Thoracic aorta (tissue), 2 donors: ENCODE results near the gene KLC4. TPM values are rescaled to one million over a fixed set of nuclear protein-coding genes. Genes with fewer than 3 reads are reported as not detected.
"Not testable (repeated sequence)": the region's sequence is repeated elsewhere in the genome, so short reads cannot be mapped to it uniquely, and the experiment has no call there.

ENCODE experiments used
- ATAC-seq: fragments of 150-250 bp; one replicate; pipeline ENCODE4 v1.8.0; 2017; ENCODE audit warnings: low read depth; ENCODE audit not compliant: insufficient number of reproducible peaks, low FRiP score
- DNase-seq: peaks from one replicate; pipeline ENCODE4 v3.0.0-alpha.2; 2020; ENCODE audit warnings: low spot score
- H3K27ac ChIP-seq, 2 donors: fragments of 200-600 bp; sonication (generic); 1 replicate in 1 of 2; 2 replicates in 1 of 2; pipeline ENCODE4 v1.5.1; 2016; ENCODE audit warnings: mild to moderate bottlenecking in 2 of 2, moderate library complexity in 2 of 2
- H3K27me3 ChIP-seq: fragments of 200-600 bp; sonication (generic); replicated peaks from 2 replicates; pipeline ENCODE4 v1.6.0; 2016; ENCODE audit warnings: mild to moderate bottlenecking; ENCODE audit not compliant: insufficient read depth
- H3K36me3 ChIP-seq: fragments of 200-600 bp; sonication (generic); one replicate; pipeline ENCODE4 v1.5.1; 2016
- H3K4me1 ChIP-seq, 2 donors: fragments of 200-600 bp; sonication (generic); 1 replicate in 1 of 2; 2 replicates in 1 of 2; pipeline versions ENCODE4 v1.5.1 to v1.6.0; 2016; ENCODE audit warnings: low read depth in 2 of 2, mild to moderate bottlenecking in 1 of 2; ENCODE audit not compliant: control insufficient read depth in 1 of 2
- H3K4me3 ChIP-seq: fragments of 200-600 bp; sonication (generic); 2 replicates; pipeline ENCODE4 v1.5.1; 2016; ENCODE audit warnings: mild to moderate bottlenecking
- H3K9me3 ChIP-seq: fragments of 200-600 bp; sonication (generic); 2 replicates; pipeline ENCODE4 v1.5.1; 2016
- total RNA-seq, 2 donors: library from RNA; depleted of rRNA; stranded (reverse); fragments of >200 nt; gene quantifications; one replicate each; pipeline versions ENCODE4 v1.1.0 to v1.2.3, GENCODE V29; 2016
- TF ChIP-seq, protein P1 (sequence below): fragments of 200-600 bp; sonication (generic); IDR thresholded peaks from one replicate; pipeline ENCODE4 v1.5.1; 2019; ENCODE audit warnings: antibody characterized with exemption

Gene KLC4
- total RNA-seq, 2 donors from 2014 or later: 22.9 to 33.5 TPM

DNA sequence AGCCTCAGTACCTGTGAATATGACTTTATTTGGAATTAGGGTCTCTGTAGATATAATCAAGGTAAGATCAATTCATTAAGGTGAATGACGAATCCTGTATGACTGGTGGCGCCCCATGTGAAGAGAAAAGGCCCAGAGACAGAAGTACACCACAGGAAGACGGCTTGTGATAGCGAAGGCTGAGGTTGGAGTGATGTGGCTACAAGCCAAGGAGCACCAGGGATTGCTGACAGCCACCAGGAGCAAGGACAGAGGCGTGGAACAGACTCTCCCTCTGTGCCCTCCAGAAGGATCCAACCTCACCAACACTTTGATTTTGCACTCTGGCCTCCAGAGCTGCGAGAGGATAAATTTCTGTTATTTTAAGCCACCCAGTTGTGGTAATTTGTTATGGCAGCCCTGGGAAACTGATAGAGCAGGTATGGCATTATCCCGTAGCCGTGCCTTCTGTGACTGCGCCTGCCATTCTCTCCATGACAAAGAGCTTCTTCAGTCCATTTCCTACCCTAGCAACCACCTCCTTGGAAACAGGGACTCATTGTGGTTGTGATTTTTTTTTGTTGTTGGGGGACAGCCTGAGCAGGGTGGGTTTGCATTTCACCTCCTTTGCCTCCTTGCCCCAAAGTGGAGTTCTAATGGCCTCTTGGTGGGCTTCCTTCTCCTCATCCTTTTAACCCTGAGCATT lies 46.2 kb downstream of the KLC4 start:
- no peak overlapping the region for H3K4me3 ChIP-seq
- DNase-seq (no peak), ATAC-seq (no peak)
- no peak overlapping the region for H3K27ac ChIP-seq
- H3K36me3 ChIP-seq: no peaks in the 10 kb centered on the region
- H3K27me3 ChIP-seq: no peaks in the 10 kb centered on the region
- no peaks in the 10 kb centered on the region for H3K9me3 ChIP-seq
- H3K4me1 ChIP-seq: no peaks in the 10 kb centered on the region
- TF ChIP-seq, protein P1, sequence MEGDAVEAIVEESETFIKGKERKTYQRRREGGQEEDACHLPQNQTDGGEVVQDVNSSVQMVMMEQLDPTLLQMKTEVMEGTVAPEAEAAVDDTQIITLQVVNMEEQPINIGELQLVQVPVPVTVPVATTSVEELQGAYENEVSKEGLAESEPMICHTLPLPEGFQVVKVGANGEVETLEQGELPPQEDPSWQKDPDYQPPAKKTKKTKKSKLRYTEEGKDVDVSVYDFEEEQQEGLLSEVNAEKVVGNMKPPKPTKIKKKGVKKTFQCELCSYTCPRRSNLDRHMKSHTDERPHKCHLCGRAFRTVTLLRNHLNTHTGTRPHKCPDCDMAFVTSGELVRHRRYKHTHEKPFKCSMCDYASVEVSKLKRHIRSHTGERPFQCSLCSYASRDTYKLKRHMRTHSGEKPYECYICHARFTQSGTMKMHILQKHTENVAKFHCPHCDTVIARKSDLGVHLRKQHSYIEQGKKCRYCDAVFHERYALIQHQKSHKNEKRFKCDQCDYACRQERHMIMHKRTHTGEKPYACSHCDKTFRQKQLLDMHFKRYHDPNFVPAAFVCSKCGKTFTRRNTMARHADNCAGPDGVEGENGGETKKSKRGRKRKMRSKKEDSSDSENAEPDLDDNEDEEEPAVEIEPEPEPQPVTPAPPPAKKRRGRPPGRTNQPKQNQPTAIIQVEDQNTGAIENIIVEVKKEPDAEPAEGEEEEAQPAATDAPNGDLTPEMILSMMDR: no peak

DNA sequence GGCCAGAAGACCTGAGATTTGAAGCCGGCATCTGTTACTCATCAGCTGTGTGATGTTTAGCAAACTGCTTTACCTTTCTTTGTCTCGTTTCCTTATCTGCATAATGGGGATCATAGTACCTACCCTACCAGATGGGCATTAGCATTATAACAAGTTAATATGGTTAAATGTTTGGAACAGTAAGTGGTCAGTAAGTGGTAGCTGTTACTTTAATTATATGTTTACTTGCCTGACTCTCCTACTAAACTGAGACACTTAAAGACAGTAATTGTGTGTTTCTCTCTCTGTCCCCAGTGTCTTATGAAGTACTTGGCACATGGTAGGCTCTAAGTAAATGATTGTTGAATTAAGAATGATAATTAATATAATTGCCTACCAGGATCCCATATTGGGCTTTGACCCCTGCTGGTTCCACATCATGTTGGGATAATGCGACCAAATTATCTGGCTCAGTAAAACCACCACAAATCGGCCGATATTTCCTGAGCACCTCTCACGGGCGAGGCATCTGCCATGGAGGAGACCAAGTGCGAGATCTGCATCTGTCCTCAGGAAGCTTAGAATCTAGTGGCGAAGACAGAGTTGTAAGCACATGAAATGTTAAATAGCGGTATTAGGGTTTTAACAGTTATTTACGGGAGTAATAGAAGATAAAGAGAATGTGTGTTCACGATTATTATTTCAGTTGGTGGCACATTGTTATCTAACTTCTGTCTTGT lies 48.1 kb downstream of the KLC4 start:
- DNase-seq: no peak
- H3K27me3 ChIP-seq: no peaks in the 10 kb centered on the region
- TF ChIP-seq, protein P1: no peak
- no peak for ATAC-seq
- H3K36me3 ChIP-seq: no peaks in the 10 kb centered on the region
- H3K9me3 ChIP-seq: no peaks in the 10 kb centered on the region
- H3K27ac ChIP-seq: no peak overlapping the region
- H3K4me3 ChIP-seq: no peak overlapping the region
- no peaks in the 10 kb centered on the region for H3K4me1 ChIP-seq

DNA sequence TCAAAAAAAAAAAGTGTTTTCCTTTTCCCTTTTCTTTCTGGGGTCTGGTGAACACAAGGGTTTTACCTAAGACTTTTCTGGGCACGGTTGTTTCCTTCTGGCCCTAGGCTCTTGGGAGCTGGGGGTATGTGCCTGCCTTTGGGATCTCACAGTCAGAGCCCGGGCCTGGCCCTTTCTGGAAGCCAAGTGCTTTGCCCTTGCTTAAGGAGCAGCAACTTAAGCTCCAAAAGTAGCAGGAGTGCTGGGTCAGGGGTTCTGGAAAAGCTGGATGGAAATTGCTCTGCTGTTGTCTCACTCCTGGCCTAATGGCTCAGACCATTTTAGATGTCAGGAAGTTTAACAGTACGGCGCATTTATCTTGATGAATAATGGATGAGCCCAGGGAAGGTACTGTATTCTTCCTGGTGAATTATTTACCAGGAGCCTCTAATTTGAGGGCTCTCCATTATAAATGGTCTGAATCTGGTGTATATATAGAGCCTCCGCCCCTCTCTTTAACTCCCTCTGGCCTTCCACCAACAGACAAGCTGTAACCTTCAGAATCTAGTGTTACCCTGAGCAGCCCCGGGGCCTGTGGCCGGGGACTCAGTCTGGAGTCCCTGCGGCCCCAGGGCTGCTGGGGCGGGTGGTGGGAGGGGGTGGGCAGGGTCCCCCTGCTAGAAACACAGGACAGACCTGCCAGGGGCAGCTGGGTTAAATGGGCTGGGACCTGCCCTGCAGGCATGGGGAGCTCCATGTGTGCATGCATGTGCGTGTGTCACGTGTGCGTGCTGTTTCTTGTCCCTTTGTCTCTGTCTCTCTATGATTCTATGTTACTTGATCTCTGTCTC lies 54.2 kb downstream of the KLC4 start:
- no peaks in the 10 kb centered on the region for H3K27me3 ChIP-seq
- no peak overlapping the region for H3K27ac ChIP-seq
- no peaks in the 10 kb centered on the region for H3K36me3 ChIP-seq
- ATAC-seq (no peak), DNase-seq (no peak)
- no peak overlapping the region for H3K4me3 ChIP-seq
- TF ChIP-seq, protein P1: no peak
- no peaks in the 10 kb centered on the region for H3K9me3 ChIP-seq
- H3K4me1 ChIP-seq: peaks cover 0 to 13% of the 10 kb centered on the region in 2 donors

DNA sequence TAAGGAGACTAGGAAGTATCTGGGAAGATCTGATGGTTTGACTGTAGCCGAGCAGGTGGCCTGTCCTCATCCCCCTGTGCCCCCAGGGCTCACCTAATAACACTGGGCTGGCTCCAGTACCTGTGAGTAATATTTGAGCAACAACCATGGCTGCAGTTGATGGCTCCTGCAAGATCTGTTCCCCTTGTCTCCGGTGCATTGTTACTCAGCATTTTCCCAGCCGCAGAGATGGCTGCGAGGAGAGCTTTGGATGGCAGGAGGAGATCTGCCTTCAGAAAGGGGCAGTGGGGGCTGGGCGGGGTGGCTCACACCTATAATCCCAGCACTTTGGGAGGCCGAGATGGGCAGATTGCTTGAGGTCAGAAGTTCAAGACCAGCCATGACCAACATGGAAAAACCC lies 55.9 kb downstream of the KLC4 start:
- no peaks in the 10 kb centered on the region for H3K9me3 ChIP-seq
- no peak for DNase-seq

DNA sequence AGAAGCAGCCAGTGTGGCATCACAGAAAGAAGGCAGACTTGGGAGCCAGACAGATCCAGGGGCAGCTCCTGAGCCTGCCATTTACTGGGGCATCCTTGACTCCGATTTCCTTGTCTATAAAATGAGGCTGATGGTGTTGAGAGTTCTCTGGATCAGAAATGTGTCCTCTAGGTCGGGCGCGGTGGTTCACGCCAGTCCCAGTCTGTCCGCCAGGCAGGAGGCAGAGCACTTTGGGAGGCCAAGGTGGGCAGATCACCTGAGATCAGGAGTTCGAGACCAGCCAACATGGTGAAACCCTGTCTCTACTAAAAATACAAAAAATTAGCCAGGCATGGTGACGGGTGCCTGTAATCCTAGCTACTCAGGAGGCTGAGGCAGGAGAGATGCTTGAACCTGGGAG lies 58.0 kb downstream of the KLC4 start:
- not testable (repeated sequence) for H3K36me3 ChIP-seq, H3K27me3 ChIP-seq, H3K4me3 ChIP-seq, H3K9me3 ChIP-seq, ATAC-seq, H3K27ac ChIP-seq, DNase-seq
- peaks cover 7 to 32% of the 10 kb centered on the region in 2 donors for H3K4me1 ChIP-seq

More for the DNA sequence above, 55.9 kb downstream of the KLC4 start:
- no peak for ATAC-seq
- H3K4me3 ChIP-seq: no peak overlapping the region
- TF ChIP-seq, protein P1: no peak
- H3K4me1 ChIP-seq: peaks cover under 1 to 15% of the 10 kb centered on the region in 2 donors
- H3K27ac ChIP-seq: no peak overlapping the region
- no peaks in the 10 kb centered on the region for H3K36me3 ChIP-seq
- H3K27me3 ChIP-seq: no peaks in the 10 kb centered on the region
